H9 (cell line): ENCODE measurements around the gene C10orf62. TPM values are rescaled to one million over a fixed set of nuclear protein-coding genes. Genes with fewer than 3 reads are reported as not detected.

Experiments used
- DNase-seq: peaks from one replicate; pipeline ENCODE4 v3.0.0-alpha.2; 2017
- H2AFZ ChIP-seq: one replicate; pipeline ENCODE4 v1.6.1; 2013; ENCODE audit warnings: mild to moderate bottlenecking, low read length, control low read depth, moderate library complexity
- H2AK5ac ChIP-seq: 2 replicates; pipeline ENCODE4 v1.6.1; 2013; ENCODE audit warnings: low read length, control low read depth, mixed read lengths; ENCODE audit not compliant: insufficient read length
- H2BK120ac ChIP-seq: one replicate; pipeline ENCODE4 v1.6.1; 2013; ENCODE audit warnings: low read depth, mild to moderate bottlenecking, low read length, control low read depth, inconsistent platforms; ENCODE audit not compliant: poor library complexity, severe bottlenecking
- H2BK12ac ChIP-seq: 2 replicates; pipeline ENCODE4 v1.6.1; 2013; ENCODE audit warnings: low read length, control low read depth, mixed read lengths, low read depth; ENCODE audit not compliant: insufficient read length
- H2BK15ac ChIP-seq: 2 replicates; pipeline ENCODE4 v1.6.1; 2013; ENCODE audit warnings: low read depth, low read length, control low read depth
- H2BK20ac ChIP-seq: one replicate; pipeline ENCODE4 v1.6.1; 2013; ENCODE audit warnings: low read depth, mild to moderate bottlenecking, low read length, control low read depth, inconsistent platforms; ENCODE audit not compliant: poor library complexity, severe bottlenecking
- H2BK5ac ChIP-seq: 2 replicates; pipeline ENCODE4 v1.6.1; 2013; ENCODE audit warnings: low read length, control low read depth, mixed read lengths; ENCODE audit not compliant: insufficient read length
- H3K14ac ChIP-seq: 2 replicates; pipeline ENCODE4 v1.6.1; 2013; ENCODE audit warnings: low read length, control low read depth; ENCODE audit not compliant: insufficient read depth
- H3K18ac ChIP-seq: 2 replicates; pipeline ENCODE4 v1.6.1; 2013; ENCODE audit warnings: low read depth, mild to moderate bottlenecking, mixed read lengths, low read length, control low read depth; ENCODE audit not compliant: insufficient read length
- H3K23ac ChIP-seq: 2 replicates; pipeline ENCODE4 v1.6.1; 2013; ENCODE audit warnings: low read length, control low read depth, mixed read lengths, low read depth; ENCODE audit not compliant: insufficient read length
- H3K23me2 ChIP-seq: 2 replicates; pipeline ENCODE4 v1.6.1; 2013; ENCODE audit warnings: low read depth, mild to moderate bottlenecking, mixed read lengths, low read length, control low read depth; ENCODE audit not compliant: insufficient read length, poor library complexity, severe bottlenecking
- H3K27ac ChIP-seq: 2 replicates; pipeline ENCODE4 v1.5.1; 2013; ENCODE audit warnings: low read length, control low read depth, mixed read lengths, low read depth; ENCODE audit not compliant: insufficient read length
- H3K27me3 ChIP-seq: 2 replicates; pipeline ENCODE4 v1.6.1; 2013; ENCODE audit warnings: low read length, control low read depth, inconsistent platforms; ENCODE audit not compliant: insufficient read depth
- H3K4ac ChIP-seq: 2 replicates; pipeline ENCODE4 v1.6.1; 2013; ENCODE audit warnings: low read depth, mild to moderate bottlenecking, control low read depth, inconsistent platforms, low read length, moderate library complexity
- H3K4me1 ChIP-seq: 2 replicates; pipeline ENCODE4 v1.6.1; 2013; ENCODE audit warnings: low read length, control low read depth, inconsistent platforms; ENCODE audit not compliant: insufficient read depth
- H3K4me2 ChIP-seq: 2 replicates; pipeline ENCODE4 v1.6.1; 2013; ENCODE audit warnings: low read length, control low read depth, mixed read lengths; ENCODE audit not compliant: insufficient read length, insufficient read depth
- H3K56ac ChIP-seq: 2 replicates; pipeline ENCODE4 v1.6.1; 2013; ENCODE audit warnings: low read depth, mild to moderate bottlenecking, mixed read lengths, low read length, control low read depth; ENCODE audit not compliant: insufficient read length
- H3K79me1 ChIP-seq: 2 replicates; pipeline ENCODE4 v1.6.1; 2013; ENCODE audit warnings: low read depth, mild to moderate bottlenecking, moderate library complexity, low read length, control low read depth, inconsistent platforms; ENCODE audit not compliant: insufficient read depth, poor library complexity, severe bottlenecking
- H3K79me2 ChIP-seq: 2 replicates; pipeline ENCODE4 v1.6.1; 2013; ENCODE audit warnings: low read length, control low read depth, inconsistent platforms; ENCODE audit not compliant: insufficient read depth
- H3K9ac ChIP-seq: 2 replicates; pipeline ENCODE4 v1.6.1; 2013; ENCODE audit warnings: low read length, control low read depth, mixed read lengths; ENCODE audit not compliant: insufficient read length; ENCODE audit errors: extremely low read depth
- H3K9me3 ChIP-seq: one replicate; pipeline ENCODE4 v1.6.1; 2013; ENCODE audit warnings: low read depth, low read length, inconsistent platforms; ENCODE audit not compliant: control insufficient read depth
- H3T11ph ChIP-seq: one replicate; pipeline ENCODE4 v1.6.1; 2013; ENCODE audit warnings: mild to moderate bottlenecking, low read length, control low read depth, inconsistent platforms
- H4K20me1 ChIP-seq: one replicate; pipeline ENCODE4 v1.6.1; 2013; ENCODE audit not compliant: control insufficient read depth, insufficient read length, insufficient read depth
- H4K5ac ChIP-seq: 2 replicates; pipeline ENCODE4 v1.6.1; 2013; ENCODE audit warnings: low read depth, mild to moderate bottlenecking, mixed read lengths, low read length, control low read depth; ENCODE audit not compliant: insufficient read length
- H4K8ac ChIP-seq: replicated peaks from 2 replicates; pipeline ENCODE4 v1.6.1; 2013; ENCODE audit warnings: low read length, control low read depth, mixed read lengths, low read depth; ENCODE audit not compliant: insufficient read length
- H4K91ac ChIP-seq: 2 replicates; pipeline ENCODE4 v1.6.1; 2013; ENCODE audit warnings: low read depth, mild to moderate bottlenecking, moderate library complexity, mixed read lengths, low read length, control low read depth; ENCODE audit not compliant: insufficient read length
- H3K27ac Mint-ChIP-seq, 3 experiments: 2 replicates in 2 of 3; 3 replicates in 1 of 3; pipeline ENCODE4 v1.8.0; 2020 to 2021; ENCODE audit warnings: mixed read lengths in 3 of 3, mild to moderate bottlenecking in 1 of 3, moderate library complexity in 1 of 3
- H3K27me3 Mint-ChIP-seq: 2 replicates; pipeline ENCODE4 v1.8.0; 2021; ENCODE audit warnings: low read depth, mild to moderate bottlenecking, moderate library complexity, mixed read lengths
- H3K36me3 Mint-ChIP-seq, 3 experiments: 2 replicates in 2 of 3; 3 replicates in 1 of 3; pipeline ENCODE4 v1.8.0; 2020 to 2021; ENCODE audit warnings: low read depth in 3 of 3, mixed read lengths in 3 of 3; ENCODE audit not compliant: insufficient read depth in 1 of 3
- H3K4me1 Mint-ChIP-seq, 2 experiments: 2 replicates each; pipeline ENCODE4 v1.8.0; 2020; ENCODE audit warnings: mixed read lengths in 2 of 2
- H3K4me3 Mint-ChIP-seq, 2 experiments: 2 replicates in 1 of 2; 3 replicates in 1 of 2; pipeline ENCODE4 v1.8.0; 2020 to 2021; ENCODE audit warnings: mild to moderate bottlenecking in 2 of 2, mixed read lengths in 2 of 2, moderate library complexity in 1 of 2
- H3K9me3 Mint-ChIP-seq, 2 experiments: 2 replicates in 1 of 2; 3 replicates in 1 of 2; pipeline ENCODE4 v1.8.0; 2020; ENCODE audit warnings: mild to moderate bottlenecking in 2 of 2, mixed read lengths in 2 of 2, moderate library complexity in 1 of 2
- WGBS: extraction: QIAGEN DNeasy Blood & Tissue Kit; methylation state at CpG from one replicate; pipeline ENCODE4 v1.1.7; 2013; ENCODE audit warnings: missing lambda C conversion rate, low lambda C conversion rate, mixed read lengths; ENCODE audit not compliant: insufficient read length; ENCODE audit errors: extremely low coverage; 5-methylcytosine and 5-hydroxymethylcytosine counted together
- total RNA-seq: library from RNA; stranded (reverse); gene quantifications from 2 replicates; pipeline ENCODE4 v1.2.1, GENCODE V29; 2021
- TF ChIP-seq, protein P1 (sequence below): fragments of 200-600 bp; sonication (generic); conservative IDR thresholded peaks from 3 replicates; pipeline ENCODE4 v1.8.0; 2021; ENCODE audit warnings: antibody characterized with exemption, mild to moderate bottlenecking

C10orf62 gene
- total RNA-seq, 1 experiment from 2014 or later: 0.31 TPM

DNA sequence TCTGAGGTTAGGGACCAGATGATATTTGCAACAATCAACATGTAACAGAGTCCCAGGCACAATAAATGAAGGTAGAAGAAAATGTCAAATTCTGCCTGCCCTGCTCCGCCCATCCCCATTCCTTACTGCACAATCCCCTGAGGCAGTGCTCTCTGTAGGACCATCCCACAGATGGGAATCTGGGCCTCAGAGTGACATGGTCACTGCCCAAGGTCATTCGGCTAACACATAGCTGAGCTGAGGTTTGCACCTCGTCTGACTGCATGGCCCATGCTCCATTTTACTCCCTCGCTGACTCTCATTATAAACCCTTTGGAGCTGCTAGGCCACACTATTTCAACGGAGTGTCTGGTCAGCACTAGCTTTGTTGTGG, 4.1 kb upstream of the C10orf62 start:
- Histone ChIP-seq H3K23ac (no peak overlapping the region), H4K20me1 (no peaks in the 10 kb centered on the region), H3K14ac (no peak overlapping the region), H3K4ac (no peak overlapping the region), H3K27ac (no peak overlapping the region), H2BK5ac (no peak overlapping the region), H3K79me1 (no peaks in the 10 kb centered on the region), H2BK12ac (no peak overlapping the region), H3K23me2 (no peaks in the 10 kb centered on the region), H3K9me3 (no peaks in the 10 kb centered on the region), H3K9ac (no peak overlapping the region), H3K18ac (no peak overlapping the region), H2BK120ac (no peak overlapping the region), H3T11ph (no peak overlapping the region), H2AFZ (no peak overlapping the region), H3K27me3 (no peaks in the 10 kb centered on the region), H2BK15ac (no peak overlapping the region), H3K4me2 (no peak overlapping the region), H4K5ac (no peak overlapping the region), H4K8ac (no peak overlapping the region), H2AK5ac (no peak overlapping the region), H3K56ac (no peak overlapping the region), H2BK20ac (no peak overlapping the region), H3K4me1 (no peaks in the 10 kb centered on the region), H3K79me2 (no peaks in the 10 kb centered on the region), H4K91ac (no peak overlapping the region)
- TF ChIP-seq, protein P1, sequence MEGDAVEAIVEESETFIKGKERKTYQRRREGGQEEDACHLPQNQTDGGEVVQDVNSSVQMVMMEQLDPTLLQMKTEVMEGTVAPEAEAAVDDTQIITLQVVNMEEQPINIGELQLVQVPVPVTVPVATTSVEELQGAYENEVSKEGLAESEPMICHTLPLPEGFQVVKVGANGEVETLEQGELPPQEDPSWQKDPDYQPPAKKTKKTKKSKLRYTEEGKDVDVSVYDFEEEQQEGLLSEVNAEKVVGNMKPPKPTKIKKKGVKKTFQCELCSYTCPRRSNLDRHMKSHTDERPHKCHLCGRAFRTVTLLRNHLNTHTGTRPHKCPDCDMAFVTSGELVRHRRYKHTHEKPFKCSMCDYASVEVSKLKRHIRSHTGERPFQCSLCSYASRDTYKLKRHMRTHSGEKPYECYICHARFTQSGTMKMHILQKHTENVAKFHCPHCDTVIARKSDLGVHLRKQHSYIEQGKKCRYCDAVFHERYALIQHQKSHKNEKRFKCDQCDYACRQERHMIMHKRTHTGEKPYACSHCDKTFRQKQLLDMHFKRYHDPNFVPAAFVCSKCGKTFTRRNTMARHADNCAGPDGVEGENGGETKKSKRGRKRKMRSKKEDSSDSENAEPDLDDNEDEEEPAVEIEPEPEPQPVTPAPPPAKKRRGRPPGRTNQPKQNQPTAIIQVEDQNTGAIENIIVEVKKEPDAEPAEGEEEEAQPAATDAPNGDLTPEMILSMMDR: no peak
- H3K27ac Mint-ChIP-seq: no peak overlapping the region
- H3K27me3 Mint-ChIP-seq: peaks cover 2% of the 10 kb centered on the region; the same call in 1 of the 2 replicates
- H3K4me3 Mint-ChIP-seq: no peak overlapping the region
- DNase-seq: no peak
- no CpG with 5 or more reads among the region's 5 CpGs for WGBS
- peaks cover 3 to 13% of the 10 kb centered on the region in 2 experiments; a peak in 3 of 4 replicates for H3K4me1 Mint-ChIP-seq
- no peaks in the 10 kb centered on the region for H3K9me3 Mint-ChIP-seq
- no peaks in the 10 kb centered on the region for H3K36me3 Mint-ChIP-seq
